ACHN (cell line): ENCODE results near the gene SNRPA.

Experiments used
- DNase-seq: peaks from one replicate; pipeline ENCODE4 v3.0.0-alpha.2; 2015
- in situ Hi-C: cut with HindIII; loops from 2 replicates; pipeline ENCODE4 v1.10.0; 2017; ENCODE audit warnings: low sequenced_read_pairs, low pct_ligation_motif_present, low pct_unique_long_range_greater_than_20kb

Gene SNRPA

DNA sequence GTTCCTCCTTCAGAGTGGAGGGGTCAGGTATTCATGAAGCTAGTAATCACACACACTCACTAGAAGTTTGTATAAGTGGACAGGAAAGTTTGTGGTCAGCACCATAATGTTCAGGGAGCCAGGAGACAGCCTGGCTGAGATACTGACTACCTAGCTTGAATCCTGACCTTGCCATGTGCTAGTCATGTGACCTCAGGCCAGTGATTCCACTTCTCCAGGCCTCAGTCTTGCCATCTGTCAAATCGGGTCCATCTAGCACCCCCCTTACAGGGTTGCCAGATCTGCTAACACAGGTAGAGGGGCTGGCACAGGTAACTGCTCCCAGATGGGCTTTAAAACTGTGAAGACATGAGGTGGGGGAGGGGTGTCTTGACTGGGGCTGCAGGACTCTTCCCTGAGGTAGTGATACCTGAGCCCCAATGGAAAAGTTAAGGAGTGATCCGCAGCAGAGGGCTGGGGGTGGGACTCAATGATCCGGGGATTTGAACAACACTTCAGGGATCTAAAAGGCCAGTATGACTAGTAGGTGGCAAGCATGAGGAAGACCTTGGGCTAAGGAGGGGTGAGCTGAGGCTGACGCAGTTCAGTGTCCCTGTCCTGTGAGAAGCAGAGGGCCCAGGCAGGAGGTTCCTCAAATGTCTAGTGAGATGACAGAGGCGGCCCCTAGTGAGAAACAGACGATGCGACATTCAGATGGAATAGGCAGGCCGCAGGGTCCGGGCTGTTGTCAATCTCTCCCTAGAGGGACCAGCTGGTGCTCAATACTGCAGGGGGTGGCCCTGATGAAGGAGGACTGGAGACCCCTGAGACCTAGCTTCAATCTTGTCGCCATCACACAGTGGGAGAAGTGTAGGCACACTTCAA, 9.2 kb upstream of the SNRPA start:
- in situ Hi-C loops: no loop called here
- DNase-seq: no peak

DNA sequence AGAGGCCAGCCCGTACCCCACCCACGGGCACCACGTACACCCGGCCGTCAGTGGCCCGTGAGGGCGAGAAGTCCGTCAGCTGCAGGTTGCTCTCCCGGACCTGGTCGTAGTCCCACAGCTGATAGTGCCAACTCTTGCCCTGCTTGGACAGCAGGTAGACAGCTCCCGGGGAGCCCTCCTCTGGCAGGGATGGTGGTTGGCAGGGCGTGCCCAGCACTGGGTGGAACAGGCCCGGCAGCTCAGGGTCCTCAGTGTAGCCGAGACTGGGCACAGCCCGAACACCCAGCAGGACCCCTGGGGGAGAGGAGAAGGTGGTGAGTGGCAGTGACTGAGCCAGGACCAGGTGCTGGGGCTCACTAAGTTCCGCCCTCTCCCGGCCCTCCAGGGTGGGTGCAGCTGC, 8.5 kb upstream of the SNRPA start:
- no peak for DNase-seq
- in situ Hi-C loops: no loop called here

DNA sequence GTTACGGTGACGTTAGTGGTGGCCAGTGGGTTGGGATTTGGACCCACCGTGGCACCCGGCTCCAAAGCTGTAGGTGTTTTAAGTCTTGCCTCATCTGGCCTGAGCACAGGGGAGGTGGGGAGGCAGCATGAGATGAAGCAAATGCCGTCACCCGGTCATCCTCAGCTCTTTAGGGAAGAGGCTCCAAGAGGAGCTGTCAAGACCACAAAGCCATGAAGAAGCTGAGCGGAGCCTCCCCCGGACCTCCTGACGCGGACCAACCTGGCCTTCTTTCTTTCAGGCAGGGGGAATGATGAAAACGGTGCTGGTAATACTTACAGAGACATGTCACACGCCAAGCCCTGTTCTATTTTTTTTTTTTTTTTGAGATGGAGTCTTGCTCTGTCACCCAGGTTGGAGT, 8.1 kb upstream of the SNRPA start:
- no peak for DNase-seq
- in situ Hi-C loops: no loop called here

DNA sequence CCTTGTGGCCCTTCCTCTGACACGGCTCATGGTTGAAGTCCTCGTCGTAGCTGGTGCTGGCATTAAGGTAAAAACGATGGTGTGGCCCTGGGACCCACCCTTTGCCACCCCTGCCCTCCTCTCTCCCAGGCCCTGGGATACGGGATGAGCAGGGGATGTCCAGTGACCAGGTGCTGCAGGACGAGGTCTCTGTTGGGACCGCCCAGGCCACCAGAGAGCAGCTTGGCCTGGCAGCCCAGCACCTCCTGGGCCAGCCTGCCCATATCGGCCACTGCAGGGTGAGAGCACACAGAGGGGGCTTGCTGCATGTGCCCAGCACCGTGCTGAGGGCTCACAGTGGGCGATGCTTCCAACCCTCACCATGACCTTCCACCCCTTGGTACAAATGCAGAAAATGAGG, 7.1 kb upstream of the SNRPA start:
- in situ Hi-C loops: no loop called here
- no peak for DNase-seq

DNA sequence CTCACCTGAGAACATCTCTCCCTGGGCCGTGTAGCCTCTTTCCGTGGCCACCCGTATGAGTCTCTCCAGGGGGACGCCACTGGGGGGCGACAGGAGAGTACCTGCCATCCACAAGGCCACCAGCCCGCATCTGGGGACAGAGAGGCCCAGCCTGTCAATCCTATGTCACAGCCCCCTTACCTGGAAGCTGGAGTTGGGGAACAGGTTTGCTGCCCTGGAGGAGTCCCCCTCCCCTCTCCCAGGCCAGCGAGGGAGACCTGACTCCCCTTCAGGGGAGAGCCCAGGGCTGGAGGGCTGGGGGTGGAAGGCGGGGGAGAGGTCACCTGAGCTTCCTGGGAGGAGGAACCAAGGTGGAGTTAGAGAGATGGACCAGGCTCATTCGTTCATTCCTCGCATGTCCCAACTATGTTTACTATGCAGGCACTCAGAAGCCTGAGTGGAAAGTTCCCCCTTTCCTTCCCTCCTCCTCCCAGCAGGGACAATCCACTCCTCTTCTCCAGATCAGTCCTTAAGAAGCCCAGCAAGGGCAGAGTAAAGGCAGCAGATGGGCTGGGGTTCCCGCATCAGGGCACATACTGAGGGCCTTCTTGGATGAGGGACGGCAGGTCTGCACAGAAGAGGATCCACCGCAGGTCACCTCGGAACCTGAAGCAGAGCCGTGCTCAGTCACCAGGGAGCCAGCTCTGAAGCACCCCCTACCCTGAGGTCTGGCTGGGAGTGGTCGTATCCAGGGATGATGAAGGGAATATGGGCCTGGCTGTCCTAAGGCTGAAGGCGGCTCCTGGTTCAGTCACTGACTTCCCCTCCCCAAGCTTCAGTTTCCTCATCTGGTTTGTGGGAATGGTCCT, 6.2 kb upstream of the SNRPA start:
- in situ Hi-C loops: no loop called here
- no peak for DNase-seq

DNA sequence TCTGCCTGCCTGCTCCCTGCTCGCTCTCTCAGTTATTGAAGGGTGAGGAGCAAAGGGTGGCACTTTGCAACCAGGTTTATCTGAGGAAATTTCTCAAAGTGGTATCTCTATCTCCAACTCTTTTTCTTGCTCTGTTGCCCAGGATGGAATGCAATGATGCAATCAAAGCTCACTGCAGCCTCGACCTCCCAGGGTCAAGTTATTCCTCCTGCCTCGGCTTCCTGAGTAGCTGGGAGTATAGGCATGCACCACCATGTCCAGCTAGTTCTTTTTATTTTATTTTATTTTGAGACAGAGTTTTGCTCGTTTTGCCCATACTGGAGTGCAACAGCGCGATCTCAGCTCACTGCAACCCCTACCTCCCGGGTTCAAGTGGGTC, 5.6 kb upstream of the SNRPA start:
- peak; percentile 60 for DNase-seq
- in situ Hi-C loops: no loop called here

DNA sequence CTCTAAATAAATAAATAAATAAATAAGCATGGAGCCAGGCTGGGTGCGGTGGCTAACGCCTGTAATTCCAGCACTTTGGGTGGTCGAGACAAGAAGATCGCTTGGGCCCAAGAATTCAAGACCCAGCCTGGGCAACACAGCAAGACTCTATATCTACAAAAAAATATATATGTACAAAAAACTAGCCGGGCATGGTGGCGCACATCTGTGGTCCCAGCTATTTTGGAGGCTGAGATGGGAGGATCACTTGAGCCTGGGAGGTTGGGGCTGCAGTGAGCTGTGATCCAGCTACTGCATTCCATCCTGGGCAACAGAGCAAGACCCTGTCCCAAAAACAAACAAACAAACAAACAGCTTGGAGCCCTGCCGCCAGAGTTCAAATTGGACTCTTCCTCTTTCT, 3.5 kb upstream of the SNRPA start:
- in situ Hi-C loops: no loop called here

DNA sequence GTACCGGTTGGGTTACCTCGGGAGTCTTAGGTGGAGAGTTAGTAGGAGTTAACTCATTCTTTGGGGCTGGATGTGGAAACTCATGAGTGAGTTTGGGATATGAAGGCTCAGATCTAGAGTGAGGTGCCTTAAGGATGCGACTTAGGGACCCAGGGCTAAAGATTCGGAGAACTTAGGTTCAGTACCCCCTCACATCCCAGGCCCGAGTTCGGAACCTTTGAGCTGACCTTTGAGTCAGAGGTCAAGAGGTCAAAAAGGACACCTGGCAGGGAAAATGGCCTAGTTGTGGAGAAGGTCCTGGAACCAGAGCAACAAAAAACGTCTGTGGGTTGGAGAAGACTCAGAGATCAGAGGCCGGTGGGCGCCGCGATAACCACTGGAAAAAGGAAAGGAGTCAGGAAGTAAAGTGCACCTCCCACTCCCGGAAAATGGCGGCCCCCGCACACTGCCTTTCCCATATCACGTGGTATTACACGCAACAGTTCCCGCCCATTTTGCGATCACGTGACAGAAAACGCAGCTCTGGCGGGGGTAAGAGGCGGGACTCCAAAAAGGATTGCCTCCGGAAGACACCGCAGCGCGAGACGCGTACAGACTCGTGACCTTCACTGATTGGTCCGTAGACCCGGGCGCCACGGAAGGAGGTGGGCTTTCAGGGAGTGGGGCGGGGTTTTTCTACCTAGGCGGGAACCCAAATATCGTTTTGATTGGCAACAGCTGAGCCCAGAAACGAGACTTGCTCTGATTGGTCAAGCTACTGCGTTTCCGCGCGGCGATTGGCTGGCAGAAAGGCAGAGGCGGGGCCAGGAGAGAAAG, 737 bp upstream of the SNRPA start, which contains the start of gene ACTMAP:
ACTMAP (minus strand) TSS at position 420 of the 816 bp plus-strand sequence. CDS start 674 bp downstream, outside the sequence.
- peak; percentile 99 for DNase-seq
- in situ Hi-C loops: no loop called here

More for the DNA sequence above, 3.5 kb upstream of the SNRPA start:
- no peak for DNase-seq

DNA sequence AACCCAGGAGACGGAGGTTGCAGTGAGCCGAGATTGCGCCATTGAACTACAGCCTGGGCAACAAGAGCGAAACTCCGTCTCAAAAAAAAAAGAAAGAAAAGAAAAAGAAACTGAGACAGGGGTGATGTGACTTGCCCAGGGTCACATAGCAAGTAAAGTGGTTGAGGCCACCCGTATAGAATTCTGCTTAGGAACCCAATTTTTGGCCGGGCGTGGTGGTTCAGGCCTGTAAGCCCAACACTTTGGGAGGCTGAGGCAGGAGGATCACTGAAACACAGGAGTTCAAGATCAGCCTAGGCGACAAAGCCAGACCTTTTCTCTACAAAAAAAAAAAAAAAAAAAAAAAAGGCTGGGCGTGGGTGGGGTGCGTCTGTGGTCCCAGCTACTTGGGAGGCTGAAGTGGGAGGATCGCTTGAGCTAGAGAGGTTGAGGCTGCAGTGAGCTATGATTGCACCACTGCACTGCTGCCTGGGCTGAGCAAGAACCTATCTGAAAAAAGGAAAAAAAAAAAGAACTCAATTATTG, 1.3 kb downstream of the SNRPA start:
- DNase-seq: no peak
- in situ Hi-C loops: no loop called here

DNA sequence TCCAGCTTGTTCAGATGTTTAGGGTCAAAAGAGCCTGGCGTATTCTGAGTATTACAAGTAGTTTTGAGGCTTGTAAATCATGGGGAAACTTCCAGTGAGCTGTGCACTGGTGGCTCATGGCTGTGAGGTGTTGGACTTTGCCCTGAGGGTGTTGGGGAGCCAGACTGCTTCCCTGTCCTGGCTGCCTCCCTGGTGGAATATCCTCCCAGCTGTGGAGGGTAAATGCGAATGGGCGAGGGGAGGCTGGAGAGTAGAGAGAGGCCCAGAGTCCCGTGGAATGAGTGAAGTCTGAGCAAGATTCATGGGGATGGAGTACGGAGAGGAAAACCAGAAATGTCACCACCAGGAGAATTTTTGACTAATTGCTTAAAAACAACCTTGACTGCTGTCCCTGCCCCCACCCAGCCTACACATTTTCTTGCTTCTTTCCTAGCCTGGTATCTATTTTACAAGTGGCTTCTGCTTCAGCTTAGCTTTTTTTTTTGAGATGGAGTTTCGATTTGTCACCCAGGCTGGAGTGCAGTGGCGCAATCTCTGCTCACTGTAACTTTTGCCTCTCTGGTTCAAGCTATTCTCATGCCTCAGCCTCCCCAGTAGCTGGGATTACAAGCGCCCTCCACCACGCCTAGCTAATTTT, 3.7 kb downstream of the SNRPA start:
- no peak for DNase-seq
- in situ Hi-C loops: no loop called here

DNA sequence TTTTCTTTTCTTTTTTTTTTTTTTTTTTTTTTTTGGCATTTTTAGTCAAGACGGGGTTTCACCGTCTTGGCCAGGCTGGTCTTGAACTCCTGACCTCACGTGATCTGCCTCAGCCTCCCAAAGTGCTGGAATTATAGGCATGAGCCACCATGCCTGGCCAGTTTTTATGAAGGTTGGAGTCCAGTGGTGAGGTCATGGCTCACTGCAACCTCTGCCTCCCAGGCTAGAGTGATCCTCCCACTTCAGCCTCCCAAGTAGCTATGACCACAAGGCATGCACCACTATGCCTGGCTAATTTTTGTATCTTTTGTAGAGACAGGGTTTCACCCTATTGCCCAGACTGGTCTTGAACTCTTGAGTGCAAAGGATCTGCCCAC, 4.2 kb downstream of the SNRPA start:
- no peak for DNase-seq
- in situ Hi-C loops: no loop called here

DNA sequence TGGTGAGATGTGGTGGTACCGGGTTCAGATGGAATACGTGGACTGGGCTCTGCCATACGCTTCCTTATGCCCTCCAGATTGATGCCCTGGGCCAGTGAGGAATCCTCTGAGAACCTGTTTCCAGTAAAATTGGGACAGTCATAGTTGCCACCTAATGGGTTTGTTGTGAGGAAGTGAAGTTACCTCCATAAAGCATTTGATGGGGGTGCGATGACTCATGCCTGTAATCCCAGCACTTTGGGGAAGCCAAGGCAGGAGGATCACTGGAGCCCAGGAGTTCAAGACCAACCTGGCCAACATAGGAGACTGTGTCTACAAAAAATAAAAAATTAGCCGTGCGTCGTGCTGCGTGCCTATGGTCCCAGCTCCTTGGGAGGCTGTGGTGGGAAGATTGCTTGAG, 4.8 kb downstream of the SNRPA start:
- in situ Hi-C loops: no loop called here
- no peak for DNase-seq

DNA sequence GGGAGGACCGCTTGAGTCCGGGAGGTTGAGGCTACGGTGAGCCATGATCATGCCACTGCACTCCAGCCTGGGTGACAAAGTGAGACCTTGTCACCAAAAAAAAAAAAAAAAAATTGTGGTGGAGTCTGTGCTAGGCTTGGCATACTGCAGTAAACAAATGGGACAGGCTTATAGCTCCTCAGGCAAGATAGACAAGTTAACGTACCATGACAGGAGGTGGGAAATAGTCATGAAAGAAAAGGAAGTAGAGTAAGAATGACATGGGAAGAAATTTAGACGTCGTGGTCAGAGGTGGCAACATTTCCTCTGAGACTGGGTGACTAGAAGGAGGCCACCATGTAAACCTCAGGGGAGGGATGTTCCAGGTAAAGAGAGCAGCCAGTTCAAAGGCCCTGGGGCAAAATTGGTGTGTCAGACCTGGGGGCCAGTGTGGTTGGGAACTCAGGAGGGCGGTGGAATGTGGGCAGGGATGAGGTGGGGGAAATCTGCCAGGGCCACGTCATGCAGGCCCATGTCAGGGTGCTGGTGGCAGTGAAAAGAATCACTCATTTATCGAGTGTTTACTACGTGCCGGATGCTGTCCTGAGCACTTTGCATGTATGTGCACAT, 5.6 kb downstream of the SNRPA start:
- in situ Hi-C loops: no loop called here
- DNase-seq: no peak

DNA sequence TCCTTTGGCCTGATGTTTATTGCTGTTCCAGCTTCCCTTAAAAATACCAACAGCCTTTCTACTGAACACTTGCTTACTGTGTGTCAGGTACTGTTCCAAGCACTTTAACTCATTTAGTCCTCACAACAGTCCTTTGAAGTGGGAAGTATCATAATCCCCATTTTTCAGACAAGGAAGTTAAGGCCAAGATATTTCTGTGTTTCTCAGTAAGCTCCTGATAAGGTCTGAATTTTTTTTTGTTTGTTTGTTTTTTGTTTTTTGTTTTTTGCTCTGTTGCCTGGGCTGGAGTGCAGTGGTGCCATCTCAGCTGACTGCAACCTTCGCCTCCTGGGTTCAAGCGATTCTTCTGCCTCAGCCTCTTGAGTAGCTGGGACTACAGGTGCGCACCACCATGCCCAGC, 7.5 kb downstream of the SNRPA start:
- DNase-seq: no peak
- in situ Hi-C loops: no loop called here

DNA sequence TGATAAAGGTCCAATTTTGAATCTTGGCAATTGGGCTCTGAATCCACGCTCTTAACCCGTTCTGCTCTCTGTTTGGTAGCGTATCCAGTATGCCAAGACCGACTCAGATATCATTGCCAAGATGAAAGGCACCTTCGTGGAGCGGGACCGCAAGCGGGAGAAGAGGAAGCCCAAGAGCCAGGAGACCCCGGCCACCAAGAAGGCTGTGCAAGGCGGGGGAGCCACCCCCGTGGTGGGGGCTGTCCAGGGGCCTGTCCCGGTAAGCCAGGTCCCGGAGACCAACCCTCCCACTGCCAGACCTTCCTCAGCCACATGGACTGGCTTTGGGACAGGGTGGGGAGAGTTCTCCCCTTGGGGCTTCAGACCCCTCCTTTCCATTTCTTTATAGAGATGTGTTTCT, 8.3 kb downstream of the SNRPA start:
- DNase-seq: no peak
- in situ Hi-C loops: no loop called here

DNA sequence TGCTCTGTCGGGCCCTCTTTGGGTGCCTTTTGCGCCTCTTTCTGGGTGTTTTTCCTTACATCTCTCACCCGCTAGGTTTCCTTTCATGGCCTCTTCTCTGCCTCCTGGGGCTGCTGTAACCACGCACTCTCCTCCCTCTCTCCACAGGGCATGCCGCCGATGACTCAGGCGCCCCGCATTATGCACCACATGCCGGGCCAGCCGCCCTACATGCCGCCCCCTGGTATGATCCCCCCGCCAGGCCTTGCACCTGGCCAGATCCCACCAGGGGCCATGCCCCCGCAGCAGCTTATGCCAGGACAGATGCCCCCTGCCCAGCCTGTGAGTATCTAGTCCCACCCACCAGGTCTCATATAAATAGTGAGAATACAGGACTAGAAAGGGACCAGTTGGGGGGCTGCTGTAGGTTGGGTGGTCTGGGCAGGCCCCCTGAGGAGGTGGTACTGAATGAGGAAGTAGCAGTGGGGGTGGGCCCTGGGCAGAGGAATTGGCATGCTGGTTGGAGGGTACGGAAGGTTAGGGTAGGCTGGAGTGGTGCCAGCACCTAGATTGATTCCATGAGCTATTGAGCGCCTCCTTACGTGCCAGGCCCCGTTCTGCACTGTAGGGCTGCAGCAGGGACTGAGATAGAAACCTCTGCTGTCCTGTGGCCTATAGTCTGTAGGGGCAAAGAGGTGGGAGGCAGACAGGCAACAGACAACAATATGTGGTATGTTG, 11.9 kb downstream of the SNRPA start:
- in situ Hi-C loops: no loop called here
- no peak for DNase-seq

DNA sequence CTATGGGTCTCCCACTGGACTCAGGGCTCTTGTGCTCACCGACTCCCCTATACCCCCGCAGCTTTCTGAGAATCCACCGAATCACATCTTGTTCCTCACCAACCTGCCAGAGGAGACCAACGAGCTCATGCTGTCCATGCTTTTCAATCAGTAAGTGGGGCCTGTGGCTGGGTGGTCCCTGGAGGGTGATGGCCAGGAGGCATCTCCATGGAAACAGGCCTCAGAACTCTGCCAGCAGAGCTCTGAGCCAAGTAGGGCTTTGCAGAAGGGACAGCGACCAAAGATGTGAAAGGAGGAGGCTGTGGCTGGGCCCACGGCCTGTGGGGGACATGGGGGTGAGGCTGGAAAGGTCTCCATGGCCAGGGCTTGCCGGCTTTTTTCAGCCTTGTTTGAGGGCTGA, 12.5 kb downstream of the SNRPA start:
- in situ Hi-C loops: no loop called here
- DNase-seq: no peak
